GM18502 (cell line): ENCODE data around the gene GAK.
"Not testable (repeated sequence)": the region's sequence is repeated elsewhere in the genome, so short reads cannot be mapped to it uniquely, and the experiment has no call there.

Experiments used
- ATAC-seq: cut with Tn5 transposase; IDR thresholded peaks from one replicate; pipeline ENCODE4 v1.9.1; 2021; ENCODE audit warnings: mild to moderate bottlenecking; ENCODE audit not compliant: unreplicated experiment, poor library complexity

Gene GAK

DNA sequence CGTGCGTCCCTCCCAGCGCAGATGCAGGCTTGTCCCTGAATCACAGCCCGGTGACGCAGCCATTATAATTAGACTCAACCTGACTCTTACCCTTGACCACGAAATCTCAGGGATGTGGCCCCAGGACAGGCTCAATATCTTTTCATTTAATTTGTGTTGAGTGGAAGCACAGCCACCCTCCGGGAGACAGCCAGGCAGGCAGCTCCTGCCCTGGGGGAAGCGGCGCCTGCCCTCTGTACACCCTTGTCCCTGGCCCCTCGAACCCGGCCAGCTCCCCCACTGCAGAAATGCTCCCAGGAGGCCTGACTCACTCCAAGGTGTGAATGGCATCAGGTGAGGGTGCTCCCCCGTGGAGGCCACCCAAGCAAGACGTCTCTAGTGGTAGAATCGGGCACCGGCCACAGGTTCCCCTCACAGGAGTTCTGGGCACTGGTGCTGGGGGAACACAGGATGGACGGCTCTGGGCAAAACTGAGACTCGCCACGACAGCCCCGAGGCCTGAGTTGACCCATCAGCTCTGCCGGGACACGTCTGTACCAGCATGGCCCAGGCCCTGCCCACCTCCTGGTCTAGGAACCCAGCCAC is 108.8 kb downstream of the GAK start:
- ATAC-seq: no peak

DNA sequence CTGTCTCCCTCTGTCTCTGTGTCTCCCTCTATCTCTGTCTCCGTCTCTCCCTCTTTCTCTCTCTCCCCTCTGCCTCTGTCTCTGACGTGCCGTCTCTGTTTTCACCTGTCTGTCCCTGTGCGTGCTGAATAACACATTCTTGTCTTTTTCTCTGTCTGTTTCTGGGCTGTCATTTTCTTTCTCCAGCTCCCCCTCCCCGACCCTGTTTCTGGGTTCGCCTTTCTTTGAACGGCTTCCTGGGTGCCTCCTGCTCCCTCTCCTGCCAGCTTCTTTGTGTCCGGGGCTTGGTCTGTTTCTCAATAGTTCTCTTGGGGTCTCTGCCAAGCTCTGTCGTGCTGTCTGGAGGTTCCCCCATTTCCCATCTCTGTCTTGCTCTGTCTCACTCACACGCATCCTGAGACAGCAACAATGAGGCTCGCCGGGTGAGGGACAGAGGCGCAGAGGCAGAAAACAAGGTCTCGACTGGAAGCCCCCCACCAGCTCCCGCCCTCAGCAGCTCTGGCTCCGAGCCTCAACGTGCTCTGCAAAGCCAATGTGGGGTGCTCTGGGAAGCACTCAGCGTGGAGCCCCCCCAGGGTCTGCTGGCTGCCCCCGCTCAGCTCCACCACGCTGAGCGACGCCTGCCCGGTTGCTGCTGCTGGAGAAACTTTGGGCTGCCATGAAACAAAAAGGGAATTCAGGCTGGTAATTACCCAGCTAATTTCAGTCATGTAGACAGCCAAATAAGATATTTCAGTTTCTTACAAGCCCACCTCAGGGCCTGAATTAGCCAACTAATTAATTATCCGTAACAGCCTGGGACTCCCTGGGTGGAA is 109.5 kb downstream of the GAK start:
- no peak for ATAC-seq

DNA sequence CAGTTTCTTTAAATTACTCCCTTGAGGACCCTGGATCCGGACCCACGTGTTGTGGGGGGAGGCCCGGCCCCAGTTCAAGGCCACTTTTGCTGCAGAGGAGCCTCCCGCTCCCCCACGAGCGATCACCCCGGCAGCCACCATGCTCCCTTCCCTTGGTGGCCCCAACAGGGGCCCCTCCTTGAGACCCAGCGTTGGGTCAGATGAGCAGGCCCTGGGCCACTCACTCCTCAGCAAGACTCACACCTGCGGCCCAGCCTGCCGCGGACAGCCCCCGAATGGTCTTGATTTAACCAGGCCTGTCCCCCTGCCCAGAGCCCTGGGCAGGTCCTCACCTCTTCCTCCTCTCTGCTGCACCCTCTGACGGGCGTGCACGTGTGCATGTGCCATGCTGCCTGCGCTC is 110.5 kb downstream of the GAK start:
- no peak for ATAC-seq

DNA sequence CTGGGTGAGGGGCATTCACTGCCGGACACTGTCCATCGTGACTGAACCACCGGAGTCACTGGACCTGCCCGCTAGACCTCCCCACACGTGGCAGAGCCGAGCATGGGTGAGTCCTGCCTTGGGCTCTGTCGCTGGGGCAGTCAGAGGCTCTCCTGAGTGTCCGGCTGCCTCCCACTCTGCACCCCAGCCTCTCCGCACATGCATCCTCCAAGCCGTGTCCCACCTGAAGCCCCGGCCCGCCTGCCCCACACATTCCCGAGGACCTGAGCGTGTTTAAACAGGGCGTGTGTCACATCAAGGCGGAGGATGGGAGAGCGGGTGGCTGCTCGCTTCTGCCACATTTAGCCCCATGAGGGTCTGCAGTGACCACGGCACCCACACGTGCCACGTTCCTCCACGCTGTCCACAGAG is 110.9 kb downstream of the GAK start:
- ATAC-seq: no peak

DNA sequence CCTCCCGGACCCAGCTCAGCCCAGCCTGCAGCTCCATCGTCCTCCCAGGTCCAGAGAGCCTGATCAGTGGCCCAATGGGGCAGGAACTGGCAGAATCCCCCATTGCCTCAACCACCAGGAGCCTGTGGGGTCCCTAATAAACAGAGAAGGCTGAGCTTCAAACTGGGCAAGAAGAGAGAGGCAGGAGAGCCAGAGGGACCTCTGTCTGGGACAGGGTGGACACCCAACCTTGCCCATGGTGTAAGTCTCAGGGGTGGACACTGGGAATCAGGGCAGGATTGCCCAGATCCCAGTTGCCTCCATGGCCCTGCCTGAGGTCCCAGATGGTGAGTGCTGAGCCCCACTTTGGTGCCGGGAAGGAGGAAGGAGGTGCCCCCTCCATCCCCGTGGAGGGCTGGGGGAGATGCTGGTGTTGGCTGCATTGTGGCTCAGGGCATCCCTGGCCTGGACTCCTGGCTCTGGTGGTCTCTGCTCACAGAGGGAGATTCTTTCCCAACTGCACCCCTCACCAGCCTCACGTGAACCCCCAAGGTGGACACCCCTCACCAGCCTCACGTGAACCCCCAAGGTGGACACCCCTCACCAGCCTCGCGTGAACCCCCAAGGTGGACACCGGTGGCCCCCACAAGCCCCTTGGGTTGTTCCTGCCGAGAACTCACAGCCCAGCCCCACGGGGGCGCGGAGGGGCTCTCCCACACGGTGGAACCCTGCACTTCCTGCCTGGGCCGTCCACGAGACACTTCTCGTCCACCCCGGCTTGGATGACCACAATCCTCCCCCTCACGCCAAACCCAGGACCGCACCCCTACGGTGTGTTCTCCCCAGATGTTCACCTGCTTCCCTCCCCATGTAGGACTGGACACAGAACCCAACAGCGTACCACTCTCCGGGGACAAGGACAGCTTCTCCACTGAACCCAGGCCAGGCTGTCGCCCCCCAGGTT is 111.6 kb downstream of the GAK start:
- no peak for ATAC-seq

DNA sequence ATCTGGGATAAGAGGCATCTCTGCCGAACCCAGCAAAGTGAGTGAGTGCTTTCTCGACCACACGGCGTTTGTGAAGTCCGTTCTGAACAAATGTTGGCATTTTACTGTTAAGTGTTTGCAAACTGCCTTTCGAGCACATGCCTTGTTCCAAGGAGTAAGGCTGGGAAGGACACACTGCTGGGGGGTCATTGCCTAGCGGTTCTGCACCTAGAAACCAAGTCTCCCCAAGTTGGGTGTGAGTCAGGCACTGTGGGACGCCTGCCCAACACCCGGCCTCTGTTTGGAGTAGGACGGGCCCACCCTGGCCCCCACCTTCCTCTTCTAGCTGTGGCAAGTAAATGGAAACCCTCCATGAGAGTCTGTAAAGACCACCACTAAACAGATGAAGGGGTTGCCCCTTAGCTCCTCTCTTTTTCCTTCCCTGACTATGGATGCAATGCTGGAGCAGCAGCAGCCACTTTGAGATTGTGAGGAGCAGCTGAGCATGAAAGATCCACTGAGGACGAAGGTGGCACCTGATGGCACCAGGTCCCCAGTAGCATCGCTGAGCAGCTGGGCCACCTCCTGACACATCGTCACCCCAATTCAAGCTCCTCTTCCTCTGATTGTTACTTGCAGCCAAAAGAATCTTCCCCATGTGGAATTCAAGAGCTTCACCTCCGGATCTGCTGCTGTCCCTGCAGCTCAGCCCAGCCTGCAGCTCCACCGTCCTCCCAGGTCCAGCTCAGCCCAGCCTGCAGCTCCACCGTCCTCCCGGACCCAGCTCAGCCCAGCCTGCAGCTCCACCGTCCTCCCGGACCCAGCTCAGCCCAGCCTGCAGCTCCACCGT is 112.5 kb downstream of the GAK start:
- ATAC-seq: no peak

DNA sequence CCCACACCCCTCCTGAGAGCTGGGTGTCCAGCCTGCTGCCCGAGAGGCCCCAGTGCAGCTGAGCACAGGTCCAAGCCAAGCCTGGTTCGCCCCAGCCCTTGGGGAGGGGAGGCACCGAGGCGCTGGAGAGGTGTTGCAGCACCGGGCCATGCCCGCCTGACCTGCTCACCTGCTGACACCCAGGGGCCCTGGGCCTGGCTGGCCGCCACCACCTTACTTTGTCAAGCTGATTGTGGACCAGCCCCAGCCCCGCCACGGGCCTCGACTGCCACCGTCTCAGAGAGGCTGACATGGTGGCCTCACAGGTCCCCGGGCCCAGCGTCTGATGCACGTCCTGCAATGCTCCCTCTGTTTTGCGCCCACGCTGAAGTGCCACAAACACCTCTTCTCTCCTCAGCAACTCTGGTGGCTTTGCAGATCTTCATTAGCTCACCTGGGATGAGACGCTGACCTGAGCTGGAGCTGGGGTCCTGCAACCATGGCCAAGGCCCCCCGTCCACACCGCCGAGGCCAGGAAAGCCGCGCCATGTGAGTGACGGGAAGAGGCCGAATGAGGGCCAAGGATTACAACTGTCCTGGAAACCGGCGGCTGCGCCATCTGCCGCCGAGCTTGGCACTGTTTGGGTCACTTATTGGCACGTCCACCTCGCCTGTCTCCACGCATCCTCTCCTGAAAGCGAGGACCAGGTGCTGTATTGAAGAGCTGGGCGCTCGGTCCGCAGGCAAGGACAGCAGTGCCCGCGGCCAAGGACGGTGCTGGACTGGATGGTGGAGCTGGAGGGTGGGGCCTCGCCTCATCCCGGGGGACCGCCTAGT is 113.8 kb downstream of the GAK start:
- no peak for ATAC-seq

DNA sequence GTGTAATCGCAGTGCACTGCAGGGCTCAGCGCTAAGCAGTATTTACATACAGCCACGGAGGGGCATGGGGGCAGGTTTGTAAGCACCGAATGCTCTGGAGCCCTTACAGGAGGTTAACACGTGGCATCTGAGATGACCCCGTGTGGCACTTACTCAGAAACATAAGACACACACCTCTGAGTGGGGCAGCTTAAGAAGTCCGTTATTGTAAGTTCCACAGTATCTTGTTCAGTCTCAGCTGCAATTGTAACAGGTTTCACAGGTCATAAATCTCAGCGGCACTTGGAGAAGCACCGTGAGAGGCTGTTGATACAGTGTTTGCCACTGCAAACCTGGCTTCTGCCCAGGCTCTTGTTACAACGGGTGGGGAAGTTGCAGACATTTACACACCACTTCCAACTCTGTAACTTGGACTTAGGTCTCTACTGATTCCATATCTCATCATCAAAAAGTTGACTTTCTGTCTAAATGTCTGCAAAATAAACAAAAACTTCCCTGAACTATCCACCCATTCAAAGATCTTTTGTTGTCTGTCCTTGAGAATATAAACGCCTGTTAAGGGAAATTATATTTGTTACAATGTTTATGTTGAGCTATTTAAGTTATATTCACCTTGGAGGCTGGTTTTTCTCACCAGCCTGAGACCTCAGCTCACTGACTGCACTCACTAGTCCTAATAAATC is 116.5 kb downstream of the GAK start:
- no peak for ATAC-seq

DNA sequence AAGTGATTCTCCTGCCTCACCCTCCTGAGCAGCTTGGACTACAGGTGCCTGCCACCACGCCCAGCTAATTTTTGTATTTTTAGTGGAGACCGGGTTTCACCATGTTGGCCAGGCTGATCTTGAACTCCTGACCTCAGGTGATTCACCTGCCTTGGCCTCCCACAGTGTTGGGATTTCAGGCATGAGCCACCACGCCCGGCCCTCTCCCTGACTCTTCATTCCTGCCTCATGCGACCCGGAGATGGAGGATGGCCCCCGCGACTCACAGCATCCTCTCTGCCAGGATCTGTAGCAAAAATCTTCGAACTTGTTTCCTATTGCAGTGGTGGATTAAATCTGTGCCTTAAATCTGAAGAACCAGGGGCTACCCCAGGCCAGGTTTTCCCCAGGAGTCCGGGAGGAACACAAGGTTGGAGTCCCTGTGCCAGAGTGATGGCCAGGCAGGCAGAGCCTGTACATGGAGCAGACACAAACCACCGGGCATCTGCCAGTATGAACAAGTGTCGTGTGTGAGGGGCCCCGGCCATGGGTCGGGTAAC is 117.7 kb downstream of the GAK start:
- no peak for ATAC-seq

DNA sequence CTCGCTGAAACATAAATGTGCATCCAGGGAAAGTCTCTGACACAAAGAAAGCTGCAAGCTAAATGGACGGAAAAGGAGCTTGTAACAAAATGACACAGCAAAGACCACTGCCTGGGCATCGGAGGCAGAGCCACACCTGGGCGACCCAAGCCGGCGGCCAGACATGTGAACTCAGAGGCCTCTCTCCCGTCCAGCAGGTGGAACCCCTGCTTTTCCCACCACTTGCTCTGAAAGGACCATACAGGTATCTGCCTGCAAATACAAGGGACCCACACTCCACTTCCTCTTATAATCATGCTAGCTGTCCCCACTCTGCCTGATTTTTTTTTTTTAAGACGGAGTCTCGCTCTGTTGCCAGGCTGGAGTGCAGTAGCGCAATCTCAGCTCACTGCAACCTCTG is 118.2 kb downstream of the GAK start:
- ATAC-seq: no peak

DNA sequence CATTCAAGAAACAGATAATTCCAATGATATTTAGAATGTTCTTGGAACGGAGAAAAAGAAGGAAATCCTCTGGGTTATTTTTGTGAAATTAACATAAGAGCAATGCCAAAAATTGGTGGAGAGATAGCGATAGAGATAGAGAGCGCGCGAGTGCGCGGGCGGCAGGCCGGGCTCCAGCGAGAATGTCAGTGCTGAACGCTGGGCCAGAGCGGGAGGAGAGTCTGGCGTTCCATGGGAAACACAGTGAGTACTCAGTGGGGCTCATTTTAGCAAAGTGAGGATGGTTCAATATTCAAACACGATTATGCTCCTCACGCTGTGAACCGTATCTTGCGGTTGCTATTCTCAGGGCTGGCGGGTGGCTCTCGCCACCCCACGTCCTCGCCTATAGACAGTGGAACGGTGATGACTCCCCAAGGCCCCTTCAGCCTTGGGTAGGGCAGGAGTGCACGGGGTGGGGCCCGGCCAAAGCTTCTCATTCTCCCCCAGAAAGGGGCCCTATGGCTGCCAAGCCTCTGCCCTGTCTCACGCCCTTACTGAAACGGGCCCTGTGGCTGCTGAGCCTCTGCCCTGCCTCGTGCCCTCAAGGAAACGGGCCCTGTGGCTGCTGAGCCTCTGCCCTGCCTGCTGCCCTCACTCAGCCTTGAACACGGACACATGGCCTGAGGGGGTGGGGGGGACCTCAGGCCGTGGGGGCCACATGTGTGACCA is 123.1 kb downstream of the GAK start:
- no peak for ATAC-seq

DNA sequence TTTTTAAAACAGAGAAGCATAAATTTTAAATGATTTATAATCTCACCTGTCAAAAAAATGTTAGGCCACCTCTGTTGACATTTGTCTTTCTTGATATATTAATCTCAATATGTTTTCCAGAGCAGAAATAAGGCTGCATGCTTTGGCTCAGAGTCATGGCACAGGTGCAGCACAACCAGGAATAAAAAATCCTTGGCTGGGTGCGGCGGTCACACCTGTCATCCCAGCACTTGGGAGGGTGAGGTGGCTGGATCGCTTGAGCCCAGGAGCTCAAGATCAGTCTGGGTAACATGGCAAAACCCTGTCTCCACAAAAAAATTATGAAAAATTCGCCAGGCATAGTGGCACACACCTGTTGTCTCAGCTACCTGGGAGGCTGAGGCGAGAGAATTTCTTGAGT is 124.3 kb downstream of the GAK start:
- ATAC-seq: no peak

DNA sequence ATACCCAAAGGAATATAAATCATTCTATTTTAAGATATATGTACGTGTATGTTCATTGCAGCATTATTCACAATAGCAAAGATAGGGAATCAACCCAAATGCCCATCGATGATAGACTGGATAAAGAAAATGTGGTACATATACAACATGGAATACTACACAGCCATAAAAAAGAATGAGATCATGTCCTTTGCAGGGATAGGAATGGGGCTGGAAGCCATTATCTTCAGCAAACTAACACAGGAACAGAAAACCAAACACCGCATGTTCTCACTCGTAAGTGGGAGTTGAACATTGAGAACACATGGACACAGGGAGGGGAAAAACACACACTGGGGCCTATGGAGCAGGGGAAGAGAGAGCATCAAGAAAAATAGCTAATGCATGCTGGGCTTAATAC is 125.1 kb downstream of the GAK start:
- ATAC-seq: not testable (repeated sequence)

DNA sequence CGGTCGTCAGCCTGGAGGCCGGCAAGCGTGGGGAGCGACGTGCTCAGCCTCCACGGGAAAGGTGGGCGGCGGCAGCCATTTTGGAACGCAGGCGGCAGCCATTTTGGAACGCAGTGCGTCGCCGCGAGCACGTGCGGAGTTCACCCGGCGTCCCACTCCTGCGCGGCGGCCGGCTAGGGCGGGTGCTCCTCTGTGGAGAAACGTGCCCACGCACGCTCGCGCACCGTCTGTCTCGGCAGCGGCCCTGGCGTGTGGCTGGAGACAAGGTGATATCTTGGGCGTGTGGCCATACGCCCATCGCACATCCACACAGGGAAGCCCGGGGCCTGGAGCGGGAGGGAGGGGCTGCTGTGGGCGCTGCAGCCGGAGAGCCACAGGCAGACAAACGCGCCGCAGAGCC is 127.3 kb downstream of the GAK start:
- no peak for ATAC-seq

DNA sequence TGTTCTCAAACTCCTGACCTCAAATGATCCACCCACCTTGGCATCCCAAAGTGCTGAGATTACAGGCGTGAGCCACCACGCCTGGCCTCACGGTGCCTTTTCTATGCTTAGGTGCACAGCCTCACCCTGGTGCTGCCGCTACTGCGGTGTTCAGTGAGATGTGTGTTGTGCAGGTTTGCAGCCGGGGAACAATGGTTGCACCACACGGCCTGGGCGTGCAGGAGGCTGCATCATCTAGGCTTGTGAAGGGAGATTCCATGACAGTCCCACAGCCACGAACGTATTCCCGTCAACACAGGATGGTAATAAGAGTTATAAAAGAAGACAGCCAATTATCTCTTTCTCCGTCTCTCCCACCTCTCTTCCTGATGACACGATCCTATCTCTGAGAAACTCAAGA is 128.2 kb downstream of the GAK start:
- no peak for ATAC-seq

DNA sequence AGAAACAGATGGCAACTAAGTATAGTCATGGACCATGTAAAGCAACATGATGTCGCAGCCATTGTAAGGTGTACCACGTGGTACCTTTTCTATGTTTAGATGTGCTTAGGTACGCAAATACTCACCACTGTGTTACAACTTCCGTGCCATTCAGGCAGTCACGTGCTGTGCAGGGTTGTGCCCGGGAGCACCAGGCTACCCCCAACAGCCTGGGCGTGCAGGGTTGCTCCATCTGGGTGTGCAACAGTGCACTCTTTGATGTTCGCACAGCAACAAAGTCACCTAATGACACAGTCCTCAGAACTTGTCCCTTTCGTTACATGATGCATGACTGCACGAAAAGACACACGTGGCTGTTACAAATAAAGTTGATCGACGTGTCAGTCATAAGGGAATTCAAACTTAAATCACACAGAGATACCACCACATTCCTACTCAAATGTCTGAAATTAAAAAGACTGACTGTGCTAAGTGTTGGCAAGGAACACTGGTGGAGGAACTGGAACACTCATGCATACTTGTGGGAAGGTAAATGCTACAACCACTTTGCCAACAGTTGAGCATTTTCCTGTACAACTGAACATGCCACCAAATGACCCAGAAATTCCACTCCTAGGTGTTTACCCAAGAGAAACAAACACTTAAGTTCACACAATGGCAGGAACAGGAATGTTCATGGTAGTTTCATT is 130.5 kb downstream of the GAK start:
- no peak for ATAC-seq
